ENCODE data around the gene VAX1.

The VAX1 gene

DNA sequence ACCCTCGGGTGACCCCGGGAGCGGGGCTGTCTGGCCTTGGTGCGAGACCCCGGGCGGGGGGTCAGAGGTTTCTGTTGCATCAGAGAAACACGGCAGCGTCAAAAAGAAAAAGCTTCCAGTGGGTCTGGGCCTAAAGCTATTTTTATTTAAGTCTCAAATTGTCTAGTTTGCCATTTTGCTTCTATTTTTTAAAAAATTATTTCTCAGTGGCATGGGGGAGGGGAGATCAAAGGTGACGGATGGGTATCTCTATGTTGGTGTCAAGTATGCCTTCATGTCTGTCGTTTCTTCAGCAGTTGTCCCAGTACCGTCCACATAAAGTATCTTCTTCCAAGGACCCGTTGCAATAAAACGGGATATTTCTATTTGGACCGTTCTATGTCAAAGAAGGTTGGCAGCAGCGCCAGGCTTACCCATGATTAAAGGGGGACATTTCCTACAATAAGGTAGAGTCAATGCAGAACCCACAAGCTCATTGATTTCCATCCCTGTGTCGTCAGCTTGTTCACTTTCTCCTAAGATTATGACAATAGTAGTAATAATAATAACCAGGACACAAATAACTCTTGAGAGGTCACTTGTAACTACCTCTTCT is 26.0 kb upstream of the VAX1 start:
- DNase-seq (ENCODE audit: low read depth) = no peak

DNA sequence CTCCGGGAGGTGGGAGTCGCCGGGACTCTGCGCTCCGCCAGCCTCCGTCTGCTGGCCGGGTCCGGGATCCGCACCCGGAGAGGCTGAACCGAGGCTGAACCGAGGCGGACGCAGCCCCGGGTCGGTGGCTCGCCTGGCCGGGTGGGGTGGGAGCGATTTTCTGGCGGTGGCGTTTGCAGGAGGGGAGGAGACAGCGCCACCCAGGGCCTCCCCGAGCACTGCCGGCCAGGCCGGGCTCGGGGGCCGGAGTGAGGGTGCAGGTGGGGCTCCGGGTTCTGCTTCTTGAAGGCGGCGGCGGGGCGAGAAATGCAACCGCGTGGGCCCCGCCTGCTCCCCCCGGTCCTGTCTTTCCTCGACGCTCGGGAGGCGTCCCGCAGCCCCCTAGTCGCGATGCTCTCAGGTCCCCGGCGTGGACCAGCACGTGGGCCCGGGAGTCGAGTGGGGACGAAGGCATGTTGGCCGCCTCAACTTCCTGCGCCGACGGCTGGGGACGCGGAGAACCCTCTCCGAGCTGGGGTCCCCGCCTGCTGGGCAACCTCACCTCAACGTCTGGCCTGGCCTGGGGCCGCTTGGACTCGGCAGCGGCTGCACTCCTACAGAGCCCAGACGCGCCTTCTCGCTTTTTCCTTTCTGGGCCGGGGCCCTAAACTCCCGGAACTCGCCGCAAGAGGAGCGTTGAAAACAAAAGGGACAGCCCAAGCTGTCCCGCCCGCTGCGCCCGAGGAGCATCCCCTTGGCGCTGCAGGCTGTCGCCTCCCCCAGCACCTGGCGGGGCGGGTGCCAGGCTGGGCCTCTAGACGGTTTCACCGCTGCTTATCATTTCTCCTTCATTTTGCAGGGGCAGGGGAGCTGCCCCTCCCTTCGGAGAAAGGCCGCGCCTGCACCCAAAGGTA is 25.2 kb upstream of the VAX1 start:
- no peak for DNase-seq (ENCODE audit: low read depth)

DNA sequence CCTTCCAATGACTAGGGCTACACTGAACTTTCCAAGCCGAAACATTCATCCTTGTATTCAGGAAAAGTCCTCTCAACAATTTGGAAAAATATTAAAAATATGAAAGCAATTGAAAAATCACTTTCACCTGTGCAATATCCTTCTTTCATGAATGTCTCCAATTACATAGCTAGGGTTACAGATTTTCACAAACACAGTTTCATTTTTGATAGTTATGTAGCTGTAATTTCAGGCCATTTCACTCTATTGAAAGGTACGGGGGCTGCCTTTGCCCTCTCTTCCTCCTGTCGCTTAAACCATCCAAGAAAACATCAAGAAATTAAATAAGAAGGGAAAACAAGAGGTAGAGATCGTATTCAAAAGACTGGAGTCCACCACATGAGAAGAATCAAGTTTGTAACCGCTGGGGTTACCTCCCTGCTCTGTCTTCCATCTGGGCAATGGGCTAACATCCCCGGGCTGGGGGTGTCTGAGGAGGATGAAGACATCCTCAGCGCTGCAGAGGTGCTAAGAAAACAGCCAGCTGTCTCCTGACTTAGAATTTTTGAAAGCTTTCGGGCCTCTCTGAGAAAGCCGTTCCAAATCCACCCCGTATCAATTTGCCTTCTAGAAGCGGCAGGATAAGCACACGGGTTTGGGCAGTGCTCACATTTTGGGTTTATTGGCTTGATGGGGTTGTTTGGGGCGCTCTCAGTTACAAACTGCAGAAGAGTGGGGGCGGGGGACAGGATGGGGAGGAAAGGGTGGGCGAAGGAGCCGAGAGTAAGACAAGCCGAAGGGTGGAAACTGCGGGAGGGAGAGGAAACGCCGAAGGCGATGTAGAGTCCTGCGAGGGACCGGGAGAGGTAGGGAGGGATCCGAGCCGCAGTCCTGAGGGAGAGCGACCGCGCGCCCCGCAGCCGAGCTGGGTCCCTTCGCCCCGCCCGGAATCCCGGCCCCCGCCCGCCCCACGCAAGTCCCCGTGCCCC is 24.3 kb upstream of the VAX1 start:
- no peak for DNase-seq (ENCODE audit: low read depth)

DNA sequence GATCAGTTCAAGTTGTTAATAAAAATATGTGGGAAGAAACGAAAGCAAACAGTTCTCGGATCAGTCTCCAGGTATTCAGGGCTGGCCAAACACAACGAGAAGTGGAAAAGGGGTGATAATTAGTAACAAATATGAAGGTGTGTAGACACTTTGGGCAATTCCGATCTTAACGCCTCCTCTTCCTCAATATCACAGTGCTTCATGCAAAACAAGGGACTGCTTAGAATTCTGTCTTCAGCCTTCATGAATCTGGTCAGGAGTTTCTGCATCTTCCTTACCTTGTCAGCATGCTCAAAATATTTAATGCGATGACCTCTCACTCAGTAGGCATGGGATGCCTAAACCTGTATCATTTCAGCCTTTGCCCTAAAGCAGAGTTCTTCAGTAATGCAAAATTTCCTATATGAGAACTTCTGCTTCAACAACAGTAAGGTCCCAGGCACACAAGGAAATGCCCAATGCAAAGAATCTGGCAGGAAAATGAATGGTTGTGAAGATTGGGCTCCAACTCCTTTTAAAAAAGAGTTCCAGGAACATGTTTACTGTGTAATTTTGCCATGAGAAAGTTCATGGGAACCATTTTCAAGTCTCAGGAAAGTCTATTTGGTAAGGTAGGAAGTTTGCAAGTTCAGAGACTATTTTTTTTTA is 23.4 kb upstream of the VAX1 start:
- no peak for DNase-seq (ENCODE audit: low read depth)

DNA sequence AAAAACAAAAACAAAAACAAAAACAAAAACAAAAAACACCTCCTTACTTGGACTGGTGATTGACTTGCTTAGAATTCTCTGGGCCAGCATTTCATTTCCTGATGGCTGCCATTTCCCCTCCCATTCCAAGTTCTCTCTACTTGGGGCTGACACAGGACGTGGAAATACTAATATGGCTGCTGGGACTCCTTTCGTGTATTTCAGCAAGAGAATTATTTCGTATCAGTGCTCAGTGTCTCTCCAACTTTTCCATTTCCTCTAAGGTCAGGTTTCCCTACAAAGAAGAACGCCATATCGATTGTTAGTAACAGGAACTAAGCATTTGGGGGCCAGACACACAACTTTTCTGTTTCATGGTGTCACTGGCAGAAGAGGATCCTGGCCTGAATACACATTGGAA is 22.5 kb upstream of the VAX1 start:
- DNase-seq (ENCODE audit: low read depth) = no peak

DNA sequence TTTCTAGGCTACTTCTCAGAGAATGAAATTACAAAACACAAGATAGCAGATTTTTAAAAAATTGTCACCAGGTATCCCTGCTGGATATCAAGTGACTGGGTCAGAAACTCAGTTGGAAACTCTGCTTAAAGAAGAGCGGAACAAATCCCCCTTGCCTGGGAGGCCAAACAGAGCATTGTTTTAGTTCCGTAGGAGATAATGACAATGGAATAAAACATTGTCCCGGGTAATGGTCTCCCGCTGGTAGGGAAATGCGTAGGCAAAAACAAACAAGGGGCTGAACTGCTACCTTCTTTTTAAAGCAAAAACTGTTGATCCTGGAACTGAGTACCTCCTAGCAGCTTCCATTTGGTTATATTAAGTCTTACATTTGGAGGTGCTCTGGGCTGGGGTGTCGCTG is 21.3 kb upstream of the VAX1 start:
- no peak for DNase-seq (ENCODE audit: low read depth)

DNA sequence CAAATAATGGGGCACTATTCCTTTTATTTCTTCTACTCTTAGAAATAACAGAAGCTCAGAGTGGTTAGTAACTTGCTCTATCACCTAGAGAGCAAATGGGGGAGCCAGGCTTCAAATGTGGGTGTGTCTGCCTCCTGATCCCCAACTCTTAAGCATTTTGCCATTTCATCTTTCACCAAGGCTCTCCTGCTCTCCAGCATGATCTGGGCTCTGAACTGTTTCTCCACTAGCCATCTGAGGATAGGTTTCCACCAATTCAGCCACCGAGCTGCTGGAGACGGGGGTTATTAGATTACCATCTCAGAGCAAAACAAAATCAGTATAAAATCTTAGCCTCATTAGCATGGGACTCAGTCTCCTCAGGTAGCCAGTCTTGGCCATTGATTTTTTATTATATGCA is 20.2 kb upstream of the VAX1 start:
- no peak for DNase-seq (ENCODE audit: low read depth)

DNA sequence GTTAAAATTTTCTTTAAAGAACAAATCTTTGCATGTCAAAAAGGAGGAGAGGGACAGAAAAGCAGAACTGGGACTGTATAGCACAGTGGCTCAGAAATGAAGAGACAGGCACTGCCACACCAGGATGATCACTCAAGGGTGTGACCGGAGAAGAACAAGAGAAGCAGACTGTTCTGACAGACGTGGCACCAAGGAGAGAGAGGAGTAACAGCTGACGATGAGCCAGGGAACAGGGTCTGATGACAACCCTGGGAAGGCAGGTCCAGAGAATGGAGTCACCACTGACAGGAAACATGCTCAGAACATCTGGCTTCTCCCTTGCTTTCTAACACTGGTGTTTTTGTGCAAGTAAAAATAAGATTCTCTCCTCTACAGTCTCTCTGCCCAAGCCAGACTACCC is 14.6 kb upstream of the VAX1 start:
- DNase-seq (ENCODE audit: low read depth) = no peak

DNA sequence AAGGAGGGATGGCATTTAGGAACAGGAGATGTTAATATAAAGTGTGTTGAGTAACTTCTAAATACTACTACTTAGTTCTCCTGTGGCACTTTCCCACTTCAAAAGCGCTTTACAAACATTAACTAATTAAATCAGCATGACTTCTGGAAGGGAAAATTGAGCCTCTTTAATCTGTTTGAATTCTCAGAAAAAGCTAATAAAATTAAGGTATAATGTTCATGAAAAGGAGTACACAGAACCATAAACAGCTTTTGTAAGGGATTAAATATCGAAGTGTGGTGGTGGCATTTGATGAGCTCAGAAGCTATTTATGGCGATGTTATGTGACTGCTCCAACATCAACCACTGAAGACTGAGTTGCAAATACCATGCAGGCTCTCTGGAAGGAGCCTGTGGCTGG is 10.2 kb upstream of the VAX1 start:
- DNase-seq (ENCODE audit: low read depth) = no peak

DNA sequence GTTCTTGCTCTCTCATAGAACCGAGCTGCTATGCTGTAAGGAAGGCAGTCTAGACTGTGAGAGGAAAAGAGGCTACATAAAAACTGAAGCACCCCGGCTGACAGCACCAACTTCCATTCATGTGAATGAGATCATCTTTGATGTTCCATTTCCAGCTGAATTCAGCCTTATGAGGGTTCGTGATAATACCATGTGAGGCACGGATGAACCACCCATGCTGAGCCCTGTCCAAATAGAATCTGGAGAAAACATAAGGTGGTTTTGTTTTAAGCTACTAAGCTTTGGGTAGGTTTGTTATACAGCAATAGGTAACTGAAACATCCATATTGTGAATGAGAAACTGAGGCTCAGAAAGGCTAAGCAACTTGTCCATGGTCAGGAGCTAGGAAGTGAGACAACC is 6.9 kb upstream of the VAX1 start:
- DNase-seq (ENCODE audit: low read depth) = no peak

DNA sequence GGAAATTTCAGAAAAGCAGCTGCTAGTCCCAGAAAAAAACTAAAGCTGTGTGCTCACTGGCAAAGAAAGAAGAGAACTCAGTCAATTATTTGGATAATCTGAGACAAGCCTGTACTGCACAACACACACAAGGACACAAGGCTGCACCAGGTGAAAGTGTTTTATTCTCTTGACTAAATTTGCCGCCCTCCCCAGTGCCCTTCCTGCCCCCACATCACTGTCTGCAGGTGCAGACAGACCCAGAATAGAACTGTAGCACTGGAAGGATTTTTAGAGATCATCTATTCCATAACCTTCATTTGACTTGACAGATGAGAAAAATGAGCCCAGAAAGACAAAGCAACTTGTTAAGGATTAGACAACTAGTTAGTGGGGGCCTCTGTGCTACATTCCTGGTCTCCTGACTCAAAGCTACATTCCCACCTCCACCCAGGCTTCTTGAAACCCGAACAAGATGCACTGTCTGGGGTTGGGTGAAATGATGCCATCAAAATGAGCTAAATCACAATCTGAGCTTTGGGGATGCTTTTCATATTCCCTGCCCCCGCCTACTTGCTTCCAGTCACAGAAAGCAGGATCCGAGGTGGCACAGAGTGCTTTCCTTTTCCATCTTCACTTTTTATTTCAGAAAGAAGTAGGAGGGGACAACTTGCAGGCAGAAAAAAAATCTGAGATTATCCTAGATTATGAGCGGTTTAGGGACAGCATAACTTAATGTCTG is 5.2 kb upstream of the VAX1 start:
- no peak for DNase-seq (ENCODE audit: low read depth)

DNA sequence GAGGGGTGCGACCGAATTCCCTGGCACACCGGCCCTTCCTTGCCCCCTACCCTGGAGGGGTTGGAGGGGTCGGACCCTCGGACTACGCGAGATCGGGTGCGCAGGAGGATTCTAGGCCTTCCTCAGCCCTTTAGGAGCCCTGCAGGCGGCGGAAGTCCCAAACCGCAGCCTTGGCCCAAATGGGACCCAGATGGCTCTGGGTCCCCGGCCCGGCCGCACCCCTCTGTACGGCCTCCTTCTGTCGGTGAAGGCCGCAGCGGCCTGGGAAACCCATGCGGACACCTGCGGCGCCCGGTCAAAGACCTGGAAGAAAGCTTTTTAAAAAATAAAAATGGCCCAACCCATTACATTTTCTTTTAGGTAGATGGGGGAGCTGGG is 2.4 kb upstream of the VAX1 start:
- no peak for DNase-seq (ENCODE audit: low read depth)

DNA sequence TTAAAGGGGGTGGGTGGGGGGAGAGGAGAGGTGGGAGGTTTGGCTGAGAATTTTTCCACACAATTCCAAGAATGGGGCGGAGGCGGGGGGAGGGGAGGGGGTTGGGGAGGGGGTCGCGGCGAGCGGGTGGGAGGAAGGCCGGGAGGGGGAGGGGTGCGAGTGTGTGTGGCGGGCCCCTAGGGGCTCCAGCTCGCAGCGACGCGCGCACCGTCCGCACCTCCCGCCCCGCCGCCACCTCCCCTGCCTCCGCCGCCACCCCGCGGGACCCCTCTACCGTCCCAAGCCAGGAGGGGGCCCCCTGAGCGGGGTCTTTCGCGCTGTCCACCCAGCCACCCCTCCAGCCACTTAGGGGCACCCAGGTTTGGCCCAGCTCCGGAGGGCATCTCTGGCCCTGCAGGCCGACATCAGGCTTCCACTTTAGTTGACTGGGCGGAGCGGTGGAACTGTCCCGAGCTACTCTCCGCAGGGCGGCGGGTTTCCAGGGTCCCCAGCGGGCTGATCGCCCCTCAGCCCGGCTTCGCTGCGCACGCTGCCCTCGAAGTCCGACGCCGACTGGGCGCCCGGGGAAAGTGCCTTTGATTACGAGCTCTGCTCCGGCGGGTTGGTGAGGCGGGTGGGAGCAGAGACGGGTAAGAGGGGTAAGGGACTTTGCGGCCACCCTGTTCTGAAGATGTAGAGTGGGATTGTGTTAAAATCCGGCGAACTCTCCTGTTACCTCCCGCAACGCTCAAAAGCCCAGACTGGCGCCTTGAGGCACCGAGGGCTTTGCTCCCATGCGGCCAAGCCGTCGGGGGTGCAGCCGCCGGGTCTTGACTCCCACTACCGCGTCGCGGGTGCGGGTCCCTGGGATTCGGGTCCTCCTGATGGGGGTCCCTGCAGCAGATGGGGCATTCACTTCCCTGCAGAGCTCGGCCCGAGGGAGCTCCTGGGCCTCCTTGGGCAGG is 1.8 kb upstream of the VAX1 start:
- no peak for DNase-seq (ENCODE audit: low read depth)

DNA sequence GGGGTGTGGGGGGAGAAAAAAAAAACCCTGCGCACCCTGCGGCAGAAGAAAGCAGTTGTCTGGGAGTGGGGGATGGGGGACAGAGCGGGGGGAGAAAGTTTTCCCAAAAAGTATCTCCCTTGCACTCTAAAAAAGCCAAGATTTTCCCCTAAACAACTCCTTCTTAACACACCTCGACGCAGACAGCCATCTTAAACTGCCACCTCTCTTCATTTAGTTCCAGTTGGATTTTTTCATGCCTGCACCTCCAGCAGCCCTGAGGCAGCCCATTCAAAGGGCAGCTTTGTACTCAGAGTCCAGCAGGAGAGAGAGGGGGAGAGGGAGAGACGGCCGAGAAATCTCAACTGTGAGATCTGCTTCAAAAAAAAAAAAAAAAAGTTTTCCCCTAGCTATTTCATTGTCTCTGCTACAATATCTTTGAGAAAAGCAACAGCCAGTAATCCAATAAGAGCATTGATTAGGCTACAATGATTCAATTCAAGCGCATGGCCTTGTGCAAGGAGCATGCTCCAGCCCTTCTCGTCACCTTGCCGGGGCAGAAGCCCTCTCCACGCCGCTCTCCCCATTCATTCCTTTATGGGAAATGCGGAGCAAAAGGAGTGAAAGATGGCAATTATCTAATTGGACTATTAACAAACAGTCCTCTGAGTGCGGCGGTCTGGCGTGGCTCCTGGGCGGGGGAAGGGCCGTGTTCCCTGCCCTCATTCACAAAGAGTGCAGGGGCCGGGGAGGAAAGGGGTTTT is 939 bp upstream of the VAX1 start:
- DNase-seq (ENCODE audit: low read depth) = no peak

DNA sequence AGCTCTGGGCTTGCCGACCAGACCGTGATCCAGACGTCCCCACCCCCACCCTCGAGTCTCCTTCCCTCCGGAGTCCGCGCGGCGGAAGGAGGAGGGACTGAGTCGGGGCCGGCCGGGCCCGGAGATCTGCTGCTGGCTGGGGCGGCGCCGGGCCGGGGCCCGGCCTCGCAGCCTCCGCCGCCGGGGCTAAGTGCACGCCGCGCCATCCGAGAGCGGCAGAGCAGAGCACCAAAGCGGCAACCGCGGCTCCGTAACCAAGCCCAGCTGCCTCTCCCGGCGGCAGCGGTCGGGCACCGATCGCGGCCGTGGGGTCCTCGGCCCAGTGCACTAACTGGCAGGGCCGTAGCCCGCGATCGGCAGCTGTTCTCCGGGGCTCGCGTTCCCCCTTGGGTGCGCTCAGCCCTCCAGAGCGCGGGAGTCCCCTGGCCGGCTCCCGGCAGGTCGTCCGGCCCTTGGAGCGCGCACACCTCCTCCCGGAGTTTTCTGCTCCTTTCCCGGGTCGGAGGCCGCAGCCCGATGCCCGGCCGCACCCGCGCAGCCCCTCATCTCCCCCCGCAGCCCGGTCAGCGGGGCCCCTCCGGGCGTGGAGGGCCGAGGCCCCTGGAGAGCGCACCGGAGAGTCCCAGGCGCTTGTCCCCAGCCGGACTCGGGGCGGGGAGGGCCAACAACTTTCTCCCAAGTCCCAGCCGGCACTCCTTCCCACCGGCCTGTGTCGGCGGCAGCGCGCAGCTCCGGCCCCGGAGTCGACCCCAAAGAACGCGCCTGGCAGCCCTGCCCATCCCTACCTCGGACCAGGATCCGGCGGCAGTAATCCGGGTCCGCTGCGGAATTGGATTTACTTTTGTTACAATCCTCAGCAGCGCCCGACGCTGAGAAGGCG is 799 bp downstream of the VAX1 start:
- DNase-seq (ENCODE audit: low read depth) = no peak

DNA sequence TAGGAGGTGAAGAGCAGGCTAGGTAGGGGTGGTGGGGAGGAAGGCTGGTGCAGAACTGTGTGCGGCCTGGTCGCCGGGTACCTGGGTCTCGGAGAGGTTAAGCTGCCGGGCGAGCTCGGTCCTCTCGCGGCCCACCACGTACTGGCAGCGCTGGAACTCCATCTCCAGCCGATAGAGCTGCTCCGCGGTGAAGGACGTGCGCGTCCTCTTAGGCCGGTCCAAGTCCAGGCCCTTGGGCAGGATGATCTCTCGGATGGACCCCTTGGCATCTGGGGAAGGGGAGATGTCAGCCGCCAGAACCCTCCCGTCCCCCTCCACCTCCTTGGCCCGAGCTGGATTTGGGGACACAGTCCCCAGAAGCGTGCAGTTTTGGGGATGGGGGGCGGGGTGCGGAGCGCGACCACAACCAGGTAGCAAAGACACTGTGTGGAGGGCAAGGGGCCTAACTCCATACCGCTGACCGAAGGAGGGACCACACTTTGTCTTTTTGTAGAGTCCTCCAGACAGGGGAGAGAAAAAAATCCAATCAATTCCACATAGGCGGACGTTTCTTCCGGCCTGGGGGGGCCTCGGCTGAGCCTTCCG is 1.6 kb downstream of the VAX1 start:
- DNase-seq (ENCODE audit: low read depth) = no peak

DNA sequence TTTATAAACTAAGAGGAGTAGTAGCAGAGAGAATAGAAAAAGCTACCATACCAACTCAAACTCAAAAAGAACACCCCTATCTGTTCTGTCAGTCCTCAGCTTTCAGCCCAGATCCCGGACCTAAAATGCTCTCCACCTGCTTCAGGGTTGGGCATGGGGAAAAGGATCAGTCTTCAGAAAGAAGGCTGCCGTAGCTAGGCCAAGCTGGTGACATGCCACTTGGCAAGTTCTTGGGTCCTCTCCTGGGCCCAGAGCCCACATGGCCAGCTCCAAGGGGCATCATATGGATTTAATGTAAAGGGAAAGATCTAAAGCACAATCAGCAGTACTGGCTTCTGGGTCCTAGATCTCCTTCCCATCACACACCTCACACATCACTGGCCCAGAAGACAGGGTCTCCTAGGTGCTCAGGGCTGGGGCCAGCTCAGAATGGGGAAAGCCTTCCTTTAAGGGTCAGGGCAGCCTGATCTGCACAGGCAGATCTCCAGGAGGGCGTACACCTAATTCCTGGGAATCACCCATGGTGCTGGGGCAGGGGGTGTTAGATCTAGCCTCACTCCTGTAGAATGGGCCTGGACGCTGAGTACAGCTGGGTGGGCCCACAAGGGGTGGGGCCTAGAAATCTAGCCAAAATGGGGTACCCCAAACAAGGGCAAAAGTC is 2.5 kb downstream of the VAX1 start:
- no peak for DNase-seq (ENCODE audit: low read depth)

DNA sequence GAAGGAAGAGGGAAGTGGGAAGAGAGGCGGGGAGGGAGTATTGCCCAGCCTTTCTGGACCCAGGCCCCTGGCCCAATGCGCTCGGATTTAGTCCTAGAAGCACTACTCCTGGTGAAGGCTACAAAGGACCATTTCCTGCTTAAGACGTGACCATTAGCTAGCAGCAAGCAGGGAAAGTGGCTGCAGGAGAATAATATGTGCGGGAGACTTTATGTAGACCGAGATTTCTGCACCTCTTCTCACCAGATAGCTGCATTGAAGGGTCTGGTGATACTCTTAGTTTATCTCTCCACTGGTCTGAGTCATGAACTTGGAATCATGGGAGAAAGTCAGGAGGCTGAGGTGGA is 3.1 kb downstream of the VAX1 start:
- no peak for DNase-seq (ENCODE audit: low read depth)

All from activated T-helper 9 cell treated with anti-CD3 and anti-CD28 coated beads, Interleukin-2, amount 50 U/mL, for 16 hours (primary cell).